Measurements from ENCODE around the gene NTM. TPM values are rescaled to one million over a fixed set of nuclear protein-coding genes. Genes with fewer than 3 reads are reported as not detected.
A peak's percentile ranks its signal among the peaks of the same experiment; 100 is the strongest.

The NTM gene
- total and polyA plus RNA-seq, 9 donors, result 0.16 to 8.5 (median 0.55) TPM; not detected in 3

GRCh38 chr11:132056689-132057088, 686.3 kb downstream of the NTM start:
- no peak for TF ChIP-seq POLR2A (IDR thresholded peaks at IDR 0.05)
- TF ChIP-seq CTCF (IDR thresholded peaks at IDR 0.05), result no peak
- TF ChIP-seq EP300 (IDR thresholded peaks at IDR 0.05), result no peak
- intact Hi-C loops (cut with DNase I), result no loop called here
- H3K27me3 ChIP-seq, result no peaks in the 10 kb centered on the region
- no peak overlapping the region for H3K4me3 ChIP-seq
- H3K9me3 ChIP-seq, result no peaks in the 10 kb centered on the region
- 52 to 63% (median 57%) methylated on average over 6 of the region's 6 CpGs for WGBS, 3 donors
- no peaks in the 10 kb centered on the region for H3K4me1 ChIP-seq (ENCODE audit: insufficient read depth)
- H3K27ac ChIP-seq, result no peak overlapping the region
- H3K36me3 ChIP-seq, result no peaks in the 10 kb centered on the region
- no peak for DNase-seq

- H3K27ac ChIP-seq, result no peak overlapping the region
- WGBS, 3 donors, result 43 to 57% (median 47%) methylated on average over 3 of the region's 3 CpGs
Observed at GRCh38 chr11:132057266-132057665, 686.9 kb downstream of the NTM start.

GRCh38 chr11:132058211-132058772, 687.9 kb downstream of the NTM start:
- H3K27me3 ChIP-seq, result no peaks in the 10 kb centered on the region
- intact Hi-C loops (cut with DNase I), result no loop called here
- WGBS, 3 donors, result 72 to 80% (median 77%) methylated on average over 8 of the region's 8 CpGs
- no peaks in the 10 kb centered on the region for H3K4me1 ChIP-seq (ENCODE audit: insufficient read depth)
- TF ChIP-seq EP300 (IDR thresholded peaks at IDR 0.05) (no peak), POLR2A (IDR thresholded peaks at IDR 0.05) (no peak), CTCF (IDR thresholded peaks at IDR 0.05) (no peak)
- H3K27ac ChIP-seq, result no peak overlapping the region
- H3K36me3 ChIP-seq, result no peaks in the 10 kb centered on the region
- H3K9me3 ChIP-seq, result no peaks in the 10 kb centered on the region
- peak in 1 of 5 donors; percentile 17 for DNase-seq
- H3K4me3 ChIP-seq, result no peak overlapping the region

More at GRCh38 chr11:132057266-132057665, 686.9 kb downstream of the NTM start:
- no peaks in the 10 kb centered on the region for H3K9me3 ChIP-seq
- intact Hi-C loops (cut with DNase I), result no loop called here
- TF ChIP-seq POLR2A (IDR thresholded peaks at IDR 0.05), result no peak
- TF ChIP-seq EP300 (IDR thresholded peaks at IDR 0.05), result no peak
- TF ChIP-seq CTCF (IDR thresholded peaks at IDR 0.05), result no peak
- H3K27me3 ChIP-seq, result no peaks in the 10 kb centered on the region
- no peaks in the 10 kb centered on the region for H3K4me1 ChIP-seq (ENCODE audit: insufficient read depth)
- DNase-seq, result no peak
- H3K4me3 ChIP-seq, result no peak overlapping the region
- H3K36me3 ChIP-seq, result no peaks in the 10 kb centered on the region

GRCh38 chr11:132060567-132060966, 690.2 kb downstream of the NTM start:
- TF ChIP-seq EP300 (IDR thresholded peaks at IDR 0.05) (no peak), CTCF (IDR thresholded peaks at IDR 0.05) (no peak), POLR2A (IDR thresholded peaks at IDR 0.05) (no peak)
- intact Hi-C loops (cut with DNase I), result no loop called here
- no peak for DNase-seq
- Histone ChIP-seq H3K27me3 (no peaks in the 10 kb centered on the region), H3K4me3 (no peak overlapping the region), H3K4me1 (ENCODE audit: insufficient read depth) (no peaks in the 10 kb centered on the region), H3K9me3 (no peaks in the 10 kb centered on the region), H3K27ac (no peak overlapping the region), H3K36me3 (no peaks in the 10 kb centered on the region)
- 79 to 89% (median 85%) methylated on average over 2 of the region's 2 CpGs for WGBS, 3 donors
